ENCODE results near the gene RBFA.
A peak's percentile ranks its signal among the peaks of the same experiment; 100 is the strongest.
"Not testable (repeated sequence)": the region's sequence is repeated elsewhere in the genome, so short reads cannot be mapped to it uniquely, and the experiment has no call there.

RBFA gene

DNA sequence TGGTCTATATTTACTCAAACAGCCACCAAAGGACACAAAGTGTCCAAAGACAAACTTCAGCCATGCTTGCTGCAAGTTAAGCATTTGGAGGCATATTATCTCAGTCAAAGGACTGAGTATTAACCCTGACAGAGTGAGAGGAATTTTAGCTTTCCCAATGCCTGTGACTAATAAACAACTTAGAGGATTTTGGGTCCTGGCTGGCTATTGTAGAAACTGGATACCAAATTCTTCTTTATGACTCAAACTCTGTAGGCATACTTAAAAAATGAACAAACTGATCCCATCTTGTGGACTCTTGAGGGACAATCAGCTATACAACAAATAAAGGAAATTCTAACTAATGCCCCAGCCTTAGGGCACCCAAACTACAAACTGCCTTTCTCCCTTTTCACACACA is 6.5 kb upstream of the RBFA start:
- not testable (repeated sequence) for DNase-seq

- no peak for DNase-seq
Measured at GRCh38 chr18:80029690-80030089, 4.5 kb upstream of the RBFA start.

GRCh38 chr18:80033181-80034067 is 810 bp upstream of the RBFA start:
- peak in 23 of 56 donors; percentile 30 to 93 (median 77) for DNase-seq

GRCh38 chr18:80034852-80035406 is 695 bp downstream of the RBFA start:
- DNase-seq: no peak

DNA sequence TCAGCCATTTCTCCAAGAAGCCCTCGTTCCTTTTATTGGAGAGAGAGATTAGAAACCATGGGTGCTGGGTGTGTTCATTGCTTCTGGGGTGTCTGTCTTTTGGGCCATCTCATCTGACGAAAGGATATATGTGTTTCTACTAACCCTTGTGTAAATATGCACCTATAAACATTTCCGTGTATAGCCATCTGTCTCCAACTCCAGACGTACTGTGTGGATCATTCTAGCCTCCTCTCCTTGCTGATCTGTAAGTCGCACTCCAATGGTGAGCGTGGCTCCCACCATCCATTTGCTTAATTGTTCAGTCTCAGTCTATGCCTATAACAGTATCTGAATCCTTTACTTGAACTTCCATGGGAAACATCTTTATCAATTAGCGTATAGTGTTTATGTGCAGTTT is 1.8 kb downstream of the RBFA start:
- DNase-seq: no peak

- DNase-seq: no peak
Measured at GRCh38 chr18:80037300-80037699, 3.1 kb downstream of the RBFA start.

DNA sequence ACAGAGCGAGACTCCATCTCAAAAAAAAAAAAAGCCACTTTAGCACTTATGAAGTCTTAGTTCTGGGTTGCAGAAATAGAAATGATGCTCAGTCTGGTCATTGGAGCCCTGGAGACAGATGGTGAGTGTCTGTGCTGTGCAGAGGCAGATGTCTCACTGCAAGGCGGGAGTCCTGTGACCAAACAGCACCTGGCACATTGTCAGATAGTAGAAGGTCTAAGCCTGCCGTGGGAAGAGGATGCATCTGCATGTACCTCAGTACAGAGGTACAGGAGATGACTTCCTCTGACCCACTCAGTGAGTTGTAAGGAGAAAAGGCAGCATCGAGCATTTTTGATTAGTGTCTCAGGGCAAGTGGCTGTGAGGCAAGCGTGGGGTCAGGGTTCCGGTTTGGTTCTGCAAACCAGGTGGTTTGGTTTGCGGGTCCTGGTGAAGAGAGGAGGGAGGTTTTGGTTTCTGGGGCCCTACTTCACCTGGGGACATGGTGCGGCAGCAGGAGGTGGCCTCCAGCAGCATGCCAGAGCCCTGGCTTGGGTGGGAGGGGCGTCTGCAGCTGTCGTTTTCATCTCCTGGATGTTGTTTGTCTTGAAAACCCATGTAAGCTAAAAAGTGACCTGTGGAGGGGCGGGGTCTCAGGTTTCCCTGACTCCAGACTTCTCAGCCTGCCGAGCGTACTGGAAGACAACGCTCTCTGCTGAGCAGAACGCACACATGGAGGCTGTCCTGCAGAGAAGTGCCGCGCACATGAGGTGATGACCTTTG is 3.8 kb downstream of the RBFA start:
- peak in 1 of 56 donors; percentile 9 for DNase-seq

- DNase-seq: no peak
Measured at GRCh38 chr18:80040515-80040914, 6.3 kb downstream of the RBFA start.

DNA sequence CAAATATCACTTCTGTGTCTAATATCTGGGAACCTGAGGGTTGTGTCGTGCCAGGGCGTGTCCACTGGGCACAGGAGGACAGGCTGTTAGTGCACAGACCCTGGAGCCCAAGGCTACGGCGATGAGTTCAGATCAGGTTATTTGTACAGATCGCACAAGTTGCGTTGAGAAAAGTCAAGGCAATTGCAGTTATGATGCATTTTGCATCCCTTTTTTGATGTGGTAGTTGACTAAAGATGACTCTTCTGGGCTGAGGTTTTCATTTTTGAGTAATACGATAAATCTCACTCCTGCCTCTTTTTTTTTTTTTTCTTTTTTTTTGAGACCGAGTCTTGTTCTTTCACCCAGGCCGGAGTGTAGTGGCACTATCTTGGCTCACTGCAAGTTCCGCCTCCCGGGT is 7.2 kb downstream of the RBFA start:
- DNase-seq: no peak

DNA sequence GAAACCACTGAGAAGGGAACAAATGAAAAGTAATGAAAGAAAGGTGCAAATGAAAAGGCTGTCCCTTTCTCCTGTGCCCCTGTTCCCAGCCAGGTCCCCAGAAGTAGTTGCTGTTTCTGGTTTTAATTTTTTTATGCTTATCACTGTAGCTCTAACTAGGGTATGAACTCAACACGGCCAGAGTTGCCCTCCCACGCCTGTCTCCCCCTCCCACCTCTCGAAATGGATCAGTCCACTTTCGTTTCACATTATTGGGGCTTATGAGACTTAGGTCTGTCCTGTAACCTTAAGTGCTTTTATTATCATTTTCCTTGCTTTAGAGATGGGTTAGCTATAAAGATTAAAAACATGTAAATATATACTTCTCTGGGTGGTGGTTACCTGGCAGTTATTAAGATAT is 8.6 kb downstream of the RBFA start:
- DNase-seq: no peak

DNA sequence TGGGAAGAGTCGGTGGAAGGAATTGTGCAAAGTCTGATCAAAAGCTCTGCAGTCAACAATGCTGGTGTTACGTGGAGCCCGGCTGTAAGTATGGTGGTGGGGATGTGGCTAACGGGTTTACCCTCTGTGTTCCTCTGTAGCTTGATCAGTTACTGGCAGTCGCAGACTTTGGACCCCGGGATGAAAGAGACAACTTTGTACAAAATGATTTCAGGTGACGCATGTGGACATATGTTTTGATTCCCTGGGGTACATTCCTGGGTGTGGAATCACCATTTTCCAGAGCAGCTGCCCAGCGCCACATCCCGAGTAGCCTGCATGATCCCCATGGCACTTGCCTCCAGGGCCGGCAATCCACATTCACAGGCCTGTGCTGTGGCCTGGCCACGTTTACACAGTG is 9.8 kb downstream of the RBFA start:
- DNase-seq: no peak

GRCh38 chr18:80046011-80046410 is 11.8 kb downstream of the RBFA start:
- DNase-seq: no peak

GRCh38 chr18:80046431-80046830 is 12.2 kb downstream of the RBFA start:
- DNase-seq: no peak

DNA sequence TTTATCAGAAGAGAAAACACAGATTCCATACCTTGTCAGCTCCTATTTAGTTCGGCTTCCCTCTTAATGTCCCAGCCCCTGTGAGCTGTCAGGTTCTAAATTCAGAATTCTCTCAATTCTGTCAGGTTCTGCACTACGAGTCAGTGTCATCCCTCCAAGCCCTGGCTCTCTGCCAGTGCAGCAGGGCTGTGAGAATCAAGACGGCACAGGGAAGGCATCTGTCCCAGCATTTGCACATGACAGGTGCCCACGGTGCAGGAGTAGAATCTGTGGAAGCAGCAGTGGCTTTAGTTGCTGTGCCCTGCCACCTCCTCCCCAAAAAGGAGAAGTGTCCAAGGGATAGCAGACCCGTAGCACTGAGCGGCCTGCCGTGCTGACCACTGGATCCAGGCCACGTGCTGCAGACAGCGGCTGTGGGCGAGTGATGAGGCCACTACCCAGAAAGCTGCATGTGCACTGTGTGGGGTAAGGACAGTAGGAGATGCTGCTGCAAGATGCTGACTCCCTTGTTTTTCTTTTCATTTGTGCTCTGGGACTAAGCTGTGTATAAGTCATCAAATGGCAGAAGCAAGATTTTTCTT is 12.8 kb downstream of the RBFA start:
- peak in 8 of 56 donors; percentile 8 to 57 (median 17) for DNase-seq

GRCh38 chr18:80050797-80051196 is 16.6 kb downstream of the RBFA start:
- no peak for DNase-seq

GRCh38 chr18:80056095-80056494 is 21.9 kb downstream of the RBFA start:
- DNase-seq: no peak

- DNase-seq: no peak
Measured at GRCh38 chr18:80059945-80060344, 25.7 kb downstream of the RBFA start.

GRCh38 chr18:80065705-80066104 is 31.5 kb downstream of the RBFA start:
- no peak for DNase-seq

DNA sequence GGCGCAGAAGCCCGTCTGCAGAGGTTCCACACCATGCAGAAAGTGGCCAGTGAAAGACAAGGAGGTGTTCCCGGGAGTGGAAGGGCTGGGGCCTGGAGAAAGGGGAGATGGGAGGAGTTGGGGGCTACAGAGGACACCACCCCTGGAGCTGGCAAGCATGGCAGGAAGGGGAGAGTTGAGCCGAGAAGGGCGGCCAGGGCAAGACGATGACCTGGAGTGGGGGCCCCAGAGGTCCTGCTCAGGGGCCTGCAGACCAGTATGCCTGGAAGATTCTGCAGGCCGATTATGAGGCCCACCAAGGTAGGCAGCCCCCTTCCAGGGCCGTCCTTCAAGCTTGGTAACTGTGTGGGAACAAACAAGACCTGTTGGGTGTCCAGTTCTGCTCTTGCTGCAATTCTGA is 33.1 kb downstream of the RBFA start:
- no peak for DNase-seq

- DNase-seq: no peak
Measured at GRCh38 chr18:80067897-80068296, 33.7 kb downstream of the RBFA start.

DNA sequence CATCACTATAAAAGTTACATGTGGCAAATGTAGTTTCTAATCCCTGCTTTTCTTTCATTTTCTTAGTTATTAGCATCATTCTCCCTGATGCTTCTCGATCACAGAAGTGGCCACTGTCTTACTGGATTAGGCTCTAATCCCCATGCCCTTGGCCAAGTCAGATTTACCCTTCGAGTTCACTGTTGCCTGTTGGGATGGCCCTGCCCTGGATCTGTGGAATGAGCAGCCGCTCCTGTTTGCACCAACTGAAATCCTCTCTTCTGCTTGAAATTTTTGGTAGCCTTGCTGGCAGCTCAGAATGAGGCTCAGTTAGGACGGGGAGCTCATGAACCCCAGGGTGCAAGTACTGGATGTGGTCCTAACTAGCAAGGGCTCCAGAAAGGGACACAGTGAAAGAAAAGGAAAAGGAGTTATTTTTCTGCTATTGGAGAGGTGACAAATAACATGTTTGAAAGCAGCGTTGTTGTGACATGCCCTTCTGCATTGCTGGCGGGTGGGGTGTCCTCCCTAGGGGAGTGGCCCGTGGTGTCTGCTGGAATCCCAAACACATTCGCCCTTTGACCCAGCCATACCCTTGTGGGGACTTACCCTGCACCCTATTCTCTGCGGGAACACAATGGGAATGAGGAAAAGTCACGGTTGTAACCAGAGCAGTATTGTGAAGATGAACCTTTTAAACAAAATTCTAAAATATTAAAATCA is 34.5 kb downstream of the RBFA start:
- DNase-seq: no peak
